Measurements from ENCODE around the gene RALGDS. TPM values are rescaled to one million over a fixed set of nuclear protein-coding genes. Genes with fewer than 3 reads are reported as not detected.

RALGDS gene
- total and polyA plus RNA-seq, 9 of the 15 experiments (the other 6 are each of a cell fraction or from before 2014, with no cell fraction given), result 0.75 to 43.3 (median 27.1) TPM

DNA sequence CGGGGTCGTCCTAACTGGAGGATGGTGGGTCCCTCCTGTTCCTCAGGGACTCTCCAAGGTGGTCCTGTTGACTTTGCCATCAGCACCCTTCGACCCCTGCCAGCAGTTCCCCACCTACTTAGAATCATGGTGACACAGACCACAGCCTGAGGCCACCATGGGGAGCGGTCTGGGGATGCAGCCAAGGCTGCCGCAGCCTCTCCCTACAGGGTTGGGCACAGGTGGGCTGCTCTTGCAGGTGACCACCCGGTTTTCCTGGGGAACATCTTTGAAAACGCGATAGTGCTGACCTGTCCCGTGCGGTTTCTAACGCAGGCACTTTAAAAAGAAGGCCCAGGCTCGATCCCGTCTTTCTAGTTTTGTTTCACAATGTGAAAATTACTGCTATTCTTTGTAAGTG is 72.0 kb downstream of the RALGDS start (continued):
- TF ChIP-seq MAFK (IDR thresholded peaks at IDR 0.05; ENCODE audit: low read length), result no peak
- TF ChIP-seq ESRRA (IDR thresholded peaks at IDR 0.05; ENCODE audit: borderline replicate concordance, low read depth), result no peak
- TF ChIP-seq U2AF2 (optimal IDR thresholded peaks at IDR 0.05; ENCODE audit: low read depth, low read length), result no peak
- no peak for TF ChIP-seq ZNF134 (CRISPR knock-in tag; conservative IDR thresholded peaks at IDR 0.05)
- TF ChIP-seq FOXM1 (IDR thresholded peaks at IDR 0.05; ENCODE audit: low read depth), result no peak
- no peak for TF ChIP-seq FOXM1 (CRISPR knock-in tag; IDR thresholded peaks at IDR 0.05; ENCODE audit: low read depth)
- TF ChIP-seq, protein P1, sequence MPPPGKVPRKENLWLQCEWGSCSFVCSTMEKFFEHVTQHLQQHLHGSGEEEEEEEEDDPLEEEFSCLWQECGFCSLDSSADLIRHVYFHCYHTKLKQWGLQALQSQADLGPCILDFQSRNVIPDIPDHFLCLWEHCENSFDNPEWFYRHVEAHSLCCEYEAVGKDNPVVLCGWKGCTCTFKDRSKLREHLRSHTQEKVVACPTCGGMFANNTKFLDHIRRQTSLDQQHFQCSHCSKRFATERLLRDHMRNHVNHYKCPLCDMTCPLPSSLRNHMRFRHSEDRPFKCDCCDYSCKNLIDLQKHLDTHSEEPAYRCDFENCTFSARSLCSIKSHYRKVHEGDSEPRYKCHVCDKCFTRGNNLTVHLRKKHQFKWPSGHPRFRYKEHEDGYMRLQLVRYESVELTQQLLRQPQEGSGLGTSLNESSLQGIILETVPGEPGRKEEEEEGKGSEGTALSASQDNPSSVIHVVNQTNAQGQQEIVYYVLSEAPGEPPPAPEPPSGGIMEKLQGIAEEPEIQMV (tag; conservative IDR thresholded peaks at IDR 0.05; ENCODE audit: low read depth), result no peak
- no peak for TF ChIP-seq ATF1 (CRISPR knock-in tag; IDR thresholded peaks at IDR 0.05)
- no peak for TF ChIP-seq ATF1 (tag; IDR thresholded peaks at IDR 0.05)
- no peak for TF ChIP-seq ZNF212 (CRISPR knock-in tag; IDR thresholded peaks at IDR 0.05)

DNA sequence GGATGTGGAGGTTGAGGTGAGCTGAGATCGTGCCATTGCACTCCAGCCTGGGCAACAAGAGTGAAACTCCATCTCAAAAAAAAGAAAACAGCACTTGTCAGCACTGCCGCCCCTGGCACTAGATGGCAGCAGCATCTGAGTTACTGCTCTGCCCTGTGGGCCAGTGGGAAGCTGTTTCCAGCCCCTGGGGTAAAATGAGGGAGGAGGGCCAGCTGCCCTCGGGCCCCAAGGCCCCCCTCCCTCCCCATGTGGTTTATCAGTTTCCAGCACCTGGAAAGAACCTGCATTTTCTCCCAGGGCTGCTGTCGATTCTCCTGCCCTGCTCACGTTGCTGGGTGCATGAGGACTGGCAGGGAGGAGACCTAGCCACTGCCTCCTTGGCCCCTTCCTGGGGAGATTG is 72.4 kb downstream of the RALGDS start:
- peak; percentile 51 to 71 (median 62) for DNase-seq (ENCODE audit: extremely low read depth in 1 of 4, low spot score in 3 of 4)
- Histone ChIP-seq H3K9me3 (replicated peaks; ENCODE audit: control insufficient read depth, insufficient read depth, low read depth, low read length) (no peaks in the 10 kb centered on the region), H3K36me3 (ENCODE audit: control insufficient read depth, insufficient read depth, low read length) (peaks cover 93% of the 10 kb centered on the region), H4K20me1 (replicated peaks; ENCODE audit: control insufficient read depth, insufficient read depth, low read length) (0 out of 2 replicates have a peak, but pooled peaks cover 4% of the 10 kb centered on the region), H3K4me1 (replicated peaks in 1 of 2; ENCODE audit: control insufficient read depth in 2 of 2, insufficient read depth in 2 of 2, low read length in 2 of 2) (peaks cover 0 to 9% of the 10 kb centered on the region in 2 experiments; a peak in 2 of 5 replicates), H3K9ac (ENCODE audit: insufficient read depth in 1 of 2, low read depth in 2 of 2, low read length in 2 of 2) (peak overlapping the region in 1 of 2 experiments; percentile 75; a peak in 1 of 4 replicates), H3K4me2 (ENCODE audit: insufficient read depth, low read length) (no peak overlapping the region), H2AFZ (ENCODE audit: low read depth, low read length) (no peak overlapping the region), H3K27ac (ENCODE audit: extremely low read depth, low read depth, low read length) (no peak overlapping the region), H3K79me2 (ENCODE audit: control insufficient read depth, insufficient read depth, low read length) (no peaks in the 10 kb centered on the region), H3K27me3 (ENCODE audit: control insufficient read depth in 2 of 2, insufficient read depth in 2 of 2, low read length in 2 of 2) (no peaks in the 10 kb centered on the region), H3K4me3 (no peak overlapping the region), H3K9me1 (ENCODE audit: control insufficient read depth, insufficient read depth, low read length) (no peaks in the 10 kb centered on the region)
- intact Hi-C loops (cut with micrococcal nuclease), result no loop called here
- in situ Hi-C loops (cut with MboI), result no loop called here
- ChIA-PET CTCF (ENCODE audit: low intra/inter-chr PET ratio) (interaction anchor here (0.7 kb wide), 1 partner anchor 54 kb away, joined by 5 read pairs; no protein-coding TSS in a partner anchor), POLR2A (no interaction called here)
- FAIRE-seq, result no peak
- WGBS (ENCODE audit: insufficient coverage, low coverage, missing lambda C conversion rate), result 30% methylated on average over 4 of the region's 5 CpGs
- BruUV-seq (replicated peaks), result no TSS peak
- peak; percentile 84 for ATAC-seq
- TF ChIP-seq, protein P2, sequence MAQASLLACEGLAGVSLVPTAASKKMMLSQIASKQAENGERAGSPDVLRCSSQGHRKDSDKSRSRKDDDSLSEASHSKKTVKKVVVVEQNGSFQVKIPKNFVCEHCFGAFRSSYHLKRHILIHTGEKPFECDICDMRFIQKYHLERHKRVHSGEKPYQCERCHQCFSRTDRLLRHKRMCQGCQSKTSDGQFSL (CRISPR knock-in tag; IDR thresholded peaks at IDR 0.05), result no peak
- TF ChIP-seq, protein P2 (tag; IDR thresholded peaks at IDR 0.05), result no peak
- TF ChIP-seq, protein P3, sequence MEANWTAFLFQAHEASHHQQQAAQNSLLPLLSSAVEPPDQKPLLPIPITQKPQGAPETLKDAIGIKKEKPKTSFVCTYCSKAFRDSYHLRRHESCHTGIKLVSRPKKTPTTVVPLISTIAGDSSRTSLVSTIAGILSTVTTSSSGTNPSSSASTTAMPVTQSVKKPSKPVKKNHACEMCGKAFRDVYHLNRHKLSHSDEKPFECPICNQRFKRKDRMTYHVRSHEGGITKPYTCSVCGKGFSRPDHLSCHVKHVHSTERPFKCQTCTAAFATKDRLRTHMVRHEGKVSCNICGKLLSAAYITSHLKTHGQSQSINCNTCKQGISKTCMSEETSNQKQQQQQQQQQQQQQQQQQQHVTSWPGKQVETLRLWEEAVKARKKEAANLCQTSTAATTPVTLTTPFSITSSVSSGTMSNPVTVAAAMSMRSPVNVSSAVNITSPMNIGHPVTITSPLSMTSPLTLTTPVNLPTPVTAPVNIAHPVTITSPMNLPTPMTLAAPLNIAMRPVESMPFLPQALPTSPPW (CRISPR knock-in tag; IDR thresholded peaks at IDR 0.05), result peak; percentile 65
- TF ChIP-seq SAFB2 (IDR thresholded peaks at IDR 0.05; ENCODE audit: borderline replicate concordance, low read depth, low read length, severe bottlenecking) (no peak), FOSL1 (tag; conservative IDR thresholded peaks at IDR 0.05) (no peak), TCF3 (CRISPR knock-in tag; IDR thresholded peaks at IDR 0.05) (peak; percentile 57), ARHGAP35 (IDR thresholded peaks at IDR 0.05; ENCODE audit: partially characterized antibody) (no peak), ARID1B (IDR thresholded peaks at IDR 0.05) (peak; percentile 53; the same call in 1 of the 2 replicates), KDM5B (IDR thresholded peaks at IDR 0.05; ENCODE audit: insufficient replicate concordance, low read depth, low read length) (no peak), CBFA2T3 (IDR thresholded peaks at IDR 0.05) (peak; percentile 50), E2F3 (CRISPR knock-in tag; IDR thresholded peaks at IDR 0.05) (no peak)
